ENCODE data around the gene CHAT.

The CHAT gene

GRCh38 chr10:49655099-49655498 lies 41.3 kb downstream of the CHAT start:
- TF ChIP-seq, protein P1, sequence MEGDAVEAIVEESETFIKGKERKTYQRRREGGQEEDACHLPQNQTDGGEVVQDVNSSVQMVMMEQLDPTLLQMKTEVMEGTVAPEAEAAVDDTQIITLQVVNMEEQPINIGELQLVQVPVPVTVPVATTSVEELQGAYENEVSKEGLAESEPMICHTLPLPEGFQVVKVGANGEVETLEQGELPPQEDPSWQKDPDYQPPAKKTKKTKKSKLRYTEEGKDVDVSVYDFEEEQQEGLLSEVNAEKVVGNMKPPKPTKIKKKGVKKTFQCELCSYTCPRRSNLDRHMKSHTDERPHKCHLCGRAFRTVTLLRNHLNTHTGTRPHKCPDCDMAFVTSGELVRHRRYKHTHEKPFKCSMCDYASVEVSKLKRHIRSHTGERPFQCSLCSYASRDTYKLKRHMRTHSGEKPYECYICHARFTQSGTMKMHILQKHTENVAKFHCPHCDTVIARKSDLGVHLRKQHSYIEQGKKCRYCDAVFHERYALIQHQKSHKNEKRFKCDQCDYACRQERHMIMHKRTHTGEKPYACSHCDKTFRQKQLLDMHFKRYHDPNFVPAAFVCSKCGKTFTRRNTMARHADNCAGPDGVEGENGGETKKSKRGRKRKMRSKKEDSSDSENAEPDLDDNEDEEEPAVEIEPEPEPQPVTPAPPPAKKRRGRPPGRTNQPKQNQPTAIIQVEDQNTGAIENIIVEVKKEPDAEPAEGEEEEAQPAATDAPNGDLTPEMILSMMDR (IDR thresholded peaks at IDR 0.05; ENCODE audit: extremely low read depth, missing control alignments), result no peak
- DNase-seq (ENCODE audit: low spot score), result no peak

DNA sequence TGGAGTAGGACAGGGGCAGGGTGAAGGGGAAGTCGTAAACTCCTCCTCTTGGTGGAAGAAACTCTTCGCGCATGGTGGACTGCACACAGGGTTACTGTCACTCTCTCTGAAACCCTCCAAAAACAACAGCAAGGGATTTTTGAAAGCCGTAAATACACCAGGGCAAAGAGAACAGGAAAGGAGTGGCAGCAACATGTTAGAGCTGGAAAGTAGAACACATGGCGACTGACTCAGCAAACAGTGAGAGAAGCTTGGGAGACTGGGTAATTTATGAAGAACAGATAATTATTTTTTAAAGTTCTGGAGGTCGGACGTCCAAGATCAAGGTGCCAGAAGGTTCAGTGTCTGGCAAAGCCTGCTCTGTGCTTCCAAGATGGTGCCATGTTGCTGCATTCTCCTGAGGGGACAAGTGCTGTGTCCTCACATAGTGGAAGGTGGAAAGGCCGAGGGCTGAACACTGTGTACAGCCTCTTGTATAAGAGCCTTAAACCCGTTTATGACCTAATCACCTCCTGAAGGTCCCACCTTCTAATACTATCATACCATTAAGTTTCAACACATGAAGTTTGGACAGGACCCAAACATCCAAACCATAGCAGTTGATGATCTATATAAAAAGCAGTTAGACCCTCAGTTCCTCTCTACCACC lies 43.1 kb downstream of the CHAT start:
- no peak for DNase-seq (ENCODE audit: low spot score)
- TF ChIP-seq, protein P1 (IDR thresholded peaks at IDR 0.05; ENCODE audit: extremely low read depth, missing control alignments), result no peak

DNA sequence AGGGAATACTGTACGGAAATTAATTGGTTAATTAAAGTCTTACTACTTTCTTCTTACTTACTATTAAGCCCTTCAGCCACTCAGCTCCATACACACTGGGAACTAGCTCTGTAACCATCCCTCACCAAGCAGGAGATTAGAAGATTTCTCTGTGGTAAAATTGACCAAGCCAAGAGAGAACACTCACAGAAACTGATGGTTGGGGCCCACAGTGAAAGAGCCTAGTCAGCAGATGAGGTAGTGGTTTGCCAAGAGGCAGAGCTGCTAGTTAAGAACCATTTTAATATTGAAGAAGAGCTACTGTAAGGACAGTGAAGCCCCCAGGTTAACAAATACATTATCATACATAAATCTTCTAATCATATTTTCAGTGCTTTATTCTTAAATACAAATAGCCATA lies 43.8 kb downstream of the CHAT start:
- no peak for DNase-seq (ENCODE audit: low spot score)
- TF ChIP-seq, protein P1 (IDR thresholded peaks at IDR 0.05; ENCODE audit: extremely low read depth, missing control alignments), result no peak

DNA sequence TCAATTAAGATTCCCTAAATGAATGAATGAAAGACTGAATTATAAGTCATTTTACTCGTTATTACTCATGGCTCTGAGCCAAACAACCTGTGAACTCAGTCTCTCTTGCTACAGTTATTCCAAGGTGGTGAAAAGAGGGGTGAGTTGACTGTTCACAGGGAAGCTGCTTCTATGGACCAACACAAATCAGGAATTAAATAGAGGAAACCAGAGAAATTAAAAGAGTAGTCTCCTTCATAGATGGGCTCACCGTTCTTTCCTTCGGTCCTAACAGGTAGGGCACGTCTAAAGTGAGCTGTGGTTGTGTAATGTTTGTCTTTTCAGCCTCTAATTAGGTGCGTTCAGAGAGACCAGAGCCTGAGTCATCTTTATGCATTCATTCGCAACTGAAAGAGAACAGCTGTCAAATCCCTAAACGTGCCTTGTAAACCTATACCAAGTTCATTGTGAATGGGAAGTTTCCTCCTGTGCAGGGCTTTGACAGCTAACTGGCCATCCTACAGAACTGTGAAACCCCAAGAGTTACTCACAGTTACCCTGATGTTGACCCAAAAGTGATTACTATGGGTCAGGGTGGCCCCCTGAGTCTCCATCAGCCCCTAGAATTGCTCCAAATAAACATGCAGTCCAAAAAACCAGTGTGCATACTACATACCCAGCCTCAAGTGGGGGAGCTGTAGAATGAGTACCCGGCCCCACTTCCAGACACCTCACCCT lies 47.5 kb downstream of the CHAT start:
- DNase-seq (ENCODE audit: low spot score), result no peak
- TF ChIP-seq, protein P1 (IDR thresholded peaks at IDR 0.05; ENCODE audit: extremely low read depth, missing control alignments), result no peak

DNA sequence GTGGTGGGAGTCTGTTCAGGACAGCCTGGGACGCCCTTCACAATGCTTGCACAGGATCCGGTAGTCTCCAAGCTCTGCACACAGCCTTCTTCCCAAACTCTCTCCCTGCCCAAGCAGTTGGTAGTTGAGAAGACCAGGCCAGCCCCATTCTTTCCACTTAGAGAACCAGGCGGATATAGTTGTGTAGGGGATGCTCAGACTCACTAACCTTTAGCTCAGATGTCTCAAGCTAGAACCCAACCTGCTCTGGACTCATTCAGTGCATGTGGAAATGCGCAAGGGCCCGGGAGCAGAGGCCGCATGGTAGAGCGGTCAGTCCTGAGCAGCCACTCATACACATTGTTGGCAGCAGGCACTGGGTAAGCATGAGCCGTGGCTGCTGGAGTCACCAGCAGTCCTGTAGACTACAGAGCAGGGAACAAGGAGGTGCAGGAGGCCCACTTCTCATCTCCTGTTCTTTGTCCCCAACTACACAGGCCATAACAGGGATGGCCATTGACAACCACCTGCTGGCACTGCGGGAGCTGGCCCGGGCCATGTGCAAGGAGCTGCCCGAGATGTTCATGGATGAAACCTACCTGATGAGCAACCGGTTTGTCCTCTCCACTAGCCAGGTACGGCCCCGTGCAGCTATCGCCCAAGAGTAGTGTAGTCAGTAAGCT lies 48.5 kb downstream of the CHAT start:
- no peak for DNase-seq (ENCODE audit: low spot score)
- TF ChIP-seq, protein P1 (IDR thresholded peaks at IDR 0.05; ENCODE audit: extremely low read depth, missing control alignments), result no peak

DNA sequence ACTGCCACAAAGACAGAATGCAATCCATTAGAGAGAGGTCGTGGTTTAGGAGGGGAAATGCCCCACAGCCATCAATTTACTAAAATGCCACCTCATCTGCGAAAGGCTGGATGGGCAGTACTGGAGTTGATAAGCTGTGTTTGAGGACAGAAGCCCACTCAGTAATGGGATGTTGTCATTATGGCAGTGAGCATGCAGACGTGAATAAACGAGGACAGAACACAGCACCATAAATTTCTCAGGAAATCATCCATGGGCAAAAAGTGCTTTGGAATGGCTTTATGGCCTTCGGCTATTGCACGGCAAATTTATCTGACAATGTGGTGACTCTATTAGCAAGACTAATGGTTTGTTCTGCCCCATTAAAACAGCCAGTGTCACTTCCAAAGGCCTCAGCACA lies 49.8 kb downstream of the CHAT start:
- TF ChIP-seq, protein P1 (IDR thresholded peaks at IDR 0.05; ENCODE audit: extremely low read depth, missing control alignments), result no peak
- no peak for DNase-seq (ENCODE audit: low spot score)
